Right atrium auricular region (tissue), 2 donors: ENCODE results near the gene KLK6. TPM values are rescaled to one million over a fixed set of nuclear protein-coding genes. Genes with fewer than 3 reads are reported as not detected.

ENCODE experiments used
- DNase-seq: peaks from one replicate; pipeline ENCODE4 v3.0.0-alpha.2; 2019; ENCODE audit warnings: low spot score
- H3K27ac ChIP-seq, 2 donors: fragments of 200-600 bp; sonication (generic); 1 replicate in 1 of 2; 2 replicates in 1 of 2; pipeline ENCODE4 v1.5.1; 2016 to 2019
- H3K27me3 ChIP-seq, 2 donors: fragments of 200-600 bp; sonication (generic); one replicate each; pipeline versions ENCODE4 v1.5.1 to v1.6.0; 2017 to 2019
- H3K36me3 ChIP-seq: fragments of 200-600 bp; sonication (generic); one replicate; pipeline ENCODE4 v1.5.1; 2016
- H3K4me1 ChIP-seq, 2 donors: fragments of 200-600 bp; sonication (generic); one replicate each; pipeline versions ENCODE4 v1.5.1 to v1.6.0; 2017 to 2019
- H3K4me3 ChIP-seq, 2 donors: fragments of 200-600 bp; sonication (generic); 1 replicate in 1 of 2; 2 replicates in 1 of 2; pipeline ENCODE4 v1.5.1; 2017 to 2019; ENCODE audit warnings: mild to moderate bottlenecking in 1 of 2, moderate library complexity in 1 of 2
- H3K9me3 ChIP-seq, 2 donors: fragments of 200-600 bp; sonication (generic); one replicate each; pipeline ENCODE4 v1.5.1; 2019
- total RNA-seq, 2 donors: library from RNA; depleted of rRNA; stranded (reverse); fragments of >200 nt; gene quantifications; one replicate each; pipeline ENCODE4 v1.1.0, GENCODE V29; 2016
- TF ChIP-seq, protein P1 (sequence below), 2 donors: fragments of 200-600 bp; sonication (generic); IDR thresholded peaks; one replicate each; pipeline ENCODE4 v1.5.1; 2019; ENCODE audit warnings: antibody characterized with exemption in 2 of 2

Gene KLK6
- total RNA-seq, 2 donors from 2014 or later = not detected

DNA sequence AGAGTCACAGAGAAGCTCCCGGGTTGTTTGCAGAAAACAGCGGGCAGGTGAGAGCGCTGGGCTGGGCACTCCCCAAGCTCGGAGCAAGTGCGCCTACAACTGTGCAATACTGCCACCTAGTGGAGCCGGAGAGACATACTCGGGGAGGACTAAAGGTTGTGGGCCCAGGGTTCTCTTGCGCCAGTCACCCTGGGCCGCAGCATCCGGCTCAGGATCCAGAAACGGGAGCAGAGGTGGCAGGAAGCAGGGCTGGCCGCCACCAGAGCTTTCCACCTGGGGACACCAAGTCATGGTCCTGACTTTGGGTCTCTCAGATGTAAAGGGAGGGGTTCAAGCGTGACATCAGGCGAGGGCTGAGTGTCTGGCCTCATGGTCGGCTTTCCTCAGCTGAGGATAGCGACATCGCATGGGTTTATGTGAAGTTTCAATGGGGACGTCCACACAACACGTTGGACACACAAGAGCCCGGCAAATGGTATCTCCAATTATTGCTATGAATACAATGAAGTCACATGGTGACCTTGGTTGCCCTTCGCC lies 47.0 kb downstream of the KLK6 start:
- no peak overlapping the region for H3K27ac ChIP-seq
- H3K27me3 ChIP-seq = no peaks in the 10 kb centered on the region
- no peaks in the 10 kb centered on the region for H3K4me1 ChIP-seq
- no peaks in the 10 kb centered on the region for H3K36me3 ChIP-seq
- no peaks in the 10 kb centered on the region for H3K9me3 ChIP-seq
- TF ChIP-seq, protein P1, sequence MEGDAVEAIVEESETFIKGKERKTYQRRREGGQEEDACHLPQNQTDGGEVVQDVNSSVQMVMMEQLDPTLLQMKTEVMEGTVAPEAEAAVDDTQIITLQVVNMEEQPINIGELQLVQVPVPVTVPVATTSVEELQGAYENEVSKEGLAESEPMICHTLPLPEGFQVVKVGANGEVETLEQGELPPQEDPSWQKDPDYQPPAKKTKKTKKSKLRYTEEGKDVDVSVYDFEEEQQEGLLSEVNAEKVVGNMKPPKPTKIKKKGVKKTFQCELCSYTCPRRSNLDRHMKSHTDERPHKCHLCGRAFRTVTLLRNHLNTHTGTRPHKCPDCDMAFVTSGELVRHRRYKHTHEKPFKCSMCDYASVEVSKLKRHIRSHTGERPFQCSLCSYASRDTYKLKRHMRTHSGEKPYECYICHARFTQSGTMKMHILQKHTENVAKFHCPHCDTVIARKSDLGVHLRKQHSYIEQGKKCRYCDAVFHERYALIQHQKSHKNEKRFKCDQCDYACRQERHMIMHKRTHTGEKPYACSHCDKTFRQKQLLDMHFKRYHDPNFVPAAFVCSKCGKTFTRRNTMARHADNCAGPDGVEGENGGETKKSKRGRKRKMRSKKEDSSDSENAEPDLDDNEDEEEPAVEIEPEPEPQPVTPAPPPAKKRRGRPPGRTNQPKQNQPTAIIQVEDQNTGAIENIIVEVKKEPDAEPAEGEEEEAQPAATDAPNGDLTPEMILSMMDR (IDR thresholded peaks at IDR 0.05) = peak; percentile 75 to 84
- H3K4me3 ChIP-seq = no peak overlapping the region
- peak; percentile 62 for DNase-seq

DNA sequence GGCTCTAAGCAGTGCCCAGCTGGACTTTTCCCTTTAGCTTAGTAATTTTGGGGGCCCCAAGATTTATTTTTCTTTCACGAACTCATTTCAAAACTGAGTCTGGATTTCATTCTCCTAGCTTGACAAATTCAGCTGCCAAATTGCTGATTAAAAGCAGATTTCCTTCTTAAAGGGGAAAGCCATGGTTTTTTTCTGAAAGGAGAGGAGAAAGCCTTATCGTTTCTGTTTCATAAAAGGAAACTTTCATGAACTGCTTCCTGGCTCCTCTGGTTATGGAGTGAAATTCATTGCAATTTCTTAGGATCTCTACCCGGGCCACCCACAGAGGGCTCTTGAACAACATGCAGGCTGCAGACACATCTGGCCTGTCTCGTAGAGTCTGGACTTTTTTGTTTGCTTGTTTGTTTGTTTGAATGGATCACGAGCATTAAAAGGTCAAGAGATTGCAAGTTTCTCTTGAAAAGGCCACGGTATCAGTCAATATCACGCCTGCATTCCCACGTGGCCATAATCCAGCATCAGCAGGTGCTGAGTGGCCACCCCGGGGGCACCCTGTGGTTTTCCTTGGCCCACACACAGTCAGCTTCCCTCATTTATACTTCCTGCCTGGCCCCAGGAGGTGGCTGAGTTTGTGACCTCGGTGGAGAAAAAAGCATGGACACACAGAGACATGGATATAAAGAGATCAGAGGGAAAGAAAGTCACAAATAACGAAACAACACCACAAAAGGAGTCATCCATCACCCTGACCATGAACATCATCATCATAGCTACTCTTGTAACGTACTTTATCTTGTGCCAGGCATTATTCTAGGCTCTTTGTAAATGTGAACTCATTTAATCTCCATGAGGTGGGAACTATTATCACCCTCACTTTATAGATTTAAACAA lies 47.7 kb downstream of the KLK6 start:
- TF ChIP-seq, protein P1 (IDR thresholded peaks at IDR 0.05) = no peak

DNA sequence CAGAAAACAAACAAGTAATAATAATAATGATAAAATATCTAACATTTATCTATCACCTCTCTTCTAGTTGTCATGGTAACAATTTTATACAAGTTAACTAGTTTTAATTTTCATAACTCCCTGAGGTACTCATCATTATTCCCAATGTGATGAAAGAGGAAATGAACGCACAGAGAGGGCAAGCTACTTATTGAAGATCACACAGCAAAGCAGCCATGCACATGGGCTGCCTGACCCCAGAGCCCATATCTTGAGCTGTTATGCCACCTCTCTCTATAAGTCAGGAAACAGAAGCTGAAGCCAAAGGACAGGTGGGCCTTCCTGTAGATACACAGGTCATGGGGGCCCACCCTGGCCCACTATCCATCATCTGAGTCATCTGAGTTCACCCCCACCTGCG lies 53.3 kb downstream of the KLK6 start:
- H3K27me3 ChIP-seq = peaks cover 0 to 10% of the 10 kb centered on the region in 2 donors
- no peaks in the 10 kb centered on the region for H3K9me3 ChIP-seq

More for the DNA sequence above, 47.7 kb downstream of the KLK6 start:
- DNase-seq = no peak
- no peaks in the 10 kb centered on the region for H3K9me3 ChIP-seq
- no peak overlapping the region for H3K27ac ChIP-seq
- H3K36me3 ChIP-seq = no peaks in the 10 kb centered on the region
- no peaks in the 10 kb centered on the region for H3K27me3 ChIP-seq
- no peak overlapping the region for H3K4me3 ChIP-seq
- H3K4me1 ChIP-seq = no peaks in the 10 kb centered on the region

DNA sequence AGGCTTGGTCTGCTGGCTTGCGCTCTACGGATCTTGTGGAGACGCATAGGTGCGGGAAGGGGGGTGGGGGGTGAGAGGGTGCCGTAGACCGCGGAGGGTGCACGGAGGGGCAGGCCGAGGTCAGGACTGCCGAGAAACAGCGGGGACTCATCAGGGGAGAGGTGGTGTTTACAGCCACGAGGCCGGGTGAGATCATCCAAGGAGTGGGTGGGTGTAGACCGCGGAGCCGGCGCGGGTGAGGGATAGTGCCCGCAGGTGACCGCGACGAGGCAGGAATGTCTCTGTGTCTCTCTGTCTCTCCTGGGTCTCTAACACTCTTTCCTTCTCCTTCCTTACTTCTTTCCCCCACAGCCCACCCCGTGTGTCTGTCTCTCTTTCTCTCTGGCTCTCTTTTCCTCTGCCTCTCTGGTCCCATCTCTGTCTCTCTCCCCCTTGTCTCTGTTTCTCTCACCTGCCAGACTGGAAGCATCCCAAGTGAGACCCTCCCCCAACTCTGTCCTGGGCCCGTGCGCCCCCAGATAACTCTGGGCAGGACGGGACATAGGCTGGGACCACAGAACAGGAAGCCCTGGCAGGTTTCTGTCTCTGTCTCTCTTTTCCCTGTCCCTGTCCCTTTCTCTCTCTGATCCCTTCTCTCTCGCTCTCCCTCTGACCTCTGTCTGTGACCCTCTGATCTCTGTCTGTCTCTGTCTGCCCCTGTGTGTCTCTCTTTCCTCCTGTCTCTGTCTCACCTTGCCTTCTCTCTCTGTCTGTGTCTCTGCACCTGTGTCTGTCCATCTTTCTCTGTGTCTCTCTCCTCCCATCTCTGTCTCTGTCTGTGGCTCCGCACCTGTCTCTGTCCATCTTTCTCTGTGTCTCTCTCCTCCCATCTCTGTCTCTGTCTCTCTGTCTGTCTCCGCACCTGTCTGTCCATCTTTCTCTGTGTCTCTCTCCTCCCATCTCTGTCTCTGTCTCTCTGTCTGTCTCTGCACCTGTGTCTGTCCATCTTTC lies 56.4 kb downstream of the KLK6 start:
- Histone ChIP-seq H3K36me3 (no peaks in the 10 kb centered on the region), H3K4me3 (no peak overlapping the region), H3K27me3 (peaks cover 0 to 23% of the 10 kb centered on the region in 2 donors), H3K9me3 (no peaks in the 10 kb centered on the region), H3K4me1 (peaks cover 0 to 7% of the 10 kb centered on the region in 2 donors), H3K27ac (no peak overlapping the region)
- TF ChIP-seq, protein P1 (IDR thresholded peaks at IDR 0.05) = no peak
- DNase-seq = no peak

More for the DNA sequence above, 53.3 kb downstream of the KLK6 start:
- no peak overlapping the region for H3K27ac ChIP-seq
- H3K36me3 ChIP-seq = no peaks in the 10 kb centered on the region
- H3K4me1 ChIP-seq = no peaks in the 10 kb centered on the region
- H3K4me3 ChIP-seq = no peak overlapping the region
- TF ChIP-seq, protein P1 (IDR thresholded peaks at IDR 0.05) = no peak
- no peak for DNase-seq

DNA sequence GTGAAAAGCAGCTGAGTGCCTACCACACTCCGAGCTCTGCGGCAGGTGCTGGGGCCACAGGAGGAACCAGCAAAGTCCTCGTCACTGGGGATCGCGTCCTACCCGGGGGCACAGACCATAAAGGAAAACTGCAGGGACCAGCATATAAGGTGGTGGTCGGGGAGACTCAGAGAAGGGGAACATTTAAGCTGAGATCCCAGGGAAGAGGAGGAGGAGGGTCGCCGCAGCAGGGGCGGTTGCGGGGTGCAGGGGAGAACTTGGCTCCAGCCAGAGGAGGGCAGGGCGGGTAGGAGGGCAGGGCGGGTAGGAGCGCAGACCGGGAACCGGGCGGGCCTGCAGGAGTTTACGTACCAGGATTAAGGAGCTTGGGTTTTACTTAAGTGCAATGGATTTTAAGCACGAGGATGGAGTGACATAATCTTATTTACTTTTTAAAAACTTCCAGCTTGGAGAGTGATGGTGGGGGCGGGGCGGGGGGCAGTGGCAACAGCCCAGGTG lies 57.2 kb downstream of the KLK6 start:
- peaks cover 0 to 23% of the 10 kb centered on the region in 2 donors for H3K27me3 ChIP-seq
- peaks cover 0 to 7% of the 10 kb centered on the region in 2 donors for H3K4me1 ChIP-seq
- DNase-seq = no peak
- H3K9me3 ChIP-seq = no peaks in the 10 kb centered on the region
- H3K27ac ChIP-seq = no peak overlapping the region
- H3K4me3 ChIP-seq = no peak overlapping the region
- TF ChIP-seq, protein P1 (IDR thresholded peaks at IDR 0.05) = no peak
- no peaks in the 10 kb centered on the region for H3K36me3 ChIP-seq
